HG03342 (cell line): ENCODE data around the gene IKZF5.
A peak's percentile ranks its signal among the peaks of the same experiment; 100 is the strongest.

Experiments used
- ATAC-seq: cut with Tn5 transposase; IDR thresholded peaks from one replicate; pipeline ENCODE4 v1.9.1; 2021; ENCODE audit warnings: mild to moderate bottlenecking, moderate library complexity; ENCODE audit not compliant: unreplicated experiment

IKZF5 gene

GRCh38 chr10:122983898-122984297 is 24.7 kb downstream of the IKZF5 start:
- ATAC-seq, result no peak

DNA sequence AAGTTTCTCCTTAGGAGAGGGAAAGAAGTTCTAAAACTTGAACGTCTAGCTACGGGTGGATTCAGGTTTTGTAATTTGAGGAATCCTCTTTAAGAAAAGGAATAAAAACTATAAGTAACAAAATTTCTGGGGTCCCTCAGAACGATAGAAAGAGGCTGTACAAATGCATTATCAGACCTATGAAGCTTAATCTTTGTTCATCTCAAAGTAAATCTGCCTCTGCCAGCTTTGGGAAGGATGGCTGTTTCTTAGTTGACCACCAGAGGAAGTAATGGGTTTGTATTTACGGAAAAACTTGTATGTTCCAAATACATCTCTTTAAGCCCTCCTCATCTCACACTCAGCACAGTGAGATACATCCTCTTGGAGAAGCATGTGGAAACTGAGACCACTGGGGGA is 27.5 kb downstream of the IKZF5 start:
- ATAC-seq, result no peak

DNA sequence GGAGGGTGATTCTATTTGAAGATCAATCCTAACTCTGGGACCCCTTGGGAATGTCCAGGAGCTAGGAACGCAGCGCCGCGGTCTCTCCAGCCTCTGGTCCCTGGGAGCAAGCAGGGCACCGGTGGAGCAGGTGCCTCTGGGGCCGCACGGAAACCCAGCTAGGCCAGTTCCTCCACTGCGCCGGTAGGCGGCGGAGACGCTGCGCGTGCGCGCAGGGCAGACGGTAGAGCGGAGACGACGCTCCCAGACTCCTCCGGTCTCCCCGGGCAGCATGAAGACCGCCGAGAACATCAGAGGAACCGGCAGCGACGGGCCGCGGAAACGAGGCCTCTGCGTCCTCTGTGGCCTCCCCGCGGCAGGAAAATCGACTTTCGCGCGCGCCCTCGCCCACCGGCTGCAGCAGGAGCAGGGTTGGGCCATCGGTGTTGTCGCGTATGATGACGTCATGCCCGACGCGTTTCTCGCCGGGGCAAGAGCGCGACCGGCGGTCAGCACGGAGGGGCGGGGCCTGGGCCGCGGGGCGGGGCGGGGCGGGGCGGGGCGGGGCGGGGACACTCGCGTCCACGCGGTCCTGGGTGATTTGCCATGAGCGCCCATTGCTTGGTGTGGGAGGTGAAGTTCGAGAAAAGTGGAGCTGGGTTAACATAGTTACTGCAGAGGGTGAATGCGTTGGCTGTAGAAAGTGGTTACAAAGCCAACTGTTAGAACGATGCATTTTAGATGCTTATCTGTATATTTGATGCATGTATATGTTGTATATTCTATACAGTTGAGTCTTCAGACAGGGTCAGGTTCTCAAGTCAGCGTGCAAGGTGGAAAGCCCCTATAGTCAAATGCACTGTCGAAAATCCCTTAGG is 28.2 kb downstream of the IKZF5 start, which contains the start of gene PSTK:
PSTK (plus strand) TSS at position 193 of the 857 bp plus-strand sequence; CDS start at position 272, 79 bp downstream.
- ATAC-seq, result peak; percentile 95

DNA sequence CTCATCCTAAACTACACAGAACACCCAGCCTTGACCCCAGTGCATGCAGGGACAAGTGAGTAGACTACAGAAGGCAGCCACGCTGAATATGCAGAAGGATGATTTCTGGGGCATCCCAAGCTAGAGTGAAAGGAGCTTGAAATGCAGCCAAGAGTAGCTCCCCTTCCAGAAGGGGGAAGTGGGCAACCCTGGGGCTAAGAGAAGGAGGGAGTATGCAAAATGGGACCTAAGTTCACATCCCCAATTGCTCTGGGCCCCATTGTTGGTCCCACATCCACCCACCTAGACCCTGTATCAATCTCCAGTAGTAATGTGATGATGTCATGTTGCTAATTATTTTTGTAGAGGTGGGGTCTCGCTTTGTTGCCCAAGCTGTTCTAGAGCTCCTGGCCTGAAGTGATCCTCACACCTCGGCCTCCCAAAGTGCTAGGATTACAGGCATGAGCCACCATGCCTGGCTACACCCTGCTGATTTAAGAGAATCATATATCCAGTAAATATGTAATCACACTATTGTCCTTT is 34.0 kb downstream of the IKZF5 start:
- ATAC-seq, result no peak

DNA sequence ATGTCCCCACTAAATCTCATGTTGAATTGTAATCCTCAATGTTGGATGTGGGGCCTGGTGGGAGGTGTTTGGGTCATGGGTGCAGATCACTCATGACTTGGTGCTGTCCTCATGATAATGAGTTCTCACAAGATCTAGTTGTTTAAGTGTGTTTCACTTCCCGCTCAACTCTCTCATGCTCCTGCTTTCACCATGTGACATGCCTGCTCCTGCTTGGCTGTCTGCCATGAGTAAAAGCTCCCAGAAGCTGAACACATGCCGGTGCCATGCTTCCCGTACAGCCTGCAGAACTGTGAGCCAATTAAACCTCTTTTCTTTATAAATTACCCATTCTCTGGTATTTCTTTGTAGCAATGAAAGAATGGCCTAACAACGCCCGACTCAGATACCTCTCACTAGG is 34.6 kb downstream of the IKZF5 start:
- no peak for ATAC-seq

- no peak for ATAC-seq
Measured at GRCh38 chr10:122968698-122969097, 39.9 kb downstream of the IKZF5 start.

DNA sequence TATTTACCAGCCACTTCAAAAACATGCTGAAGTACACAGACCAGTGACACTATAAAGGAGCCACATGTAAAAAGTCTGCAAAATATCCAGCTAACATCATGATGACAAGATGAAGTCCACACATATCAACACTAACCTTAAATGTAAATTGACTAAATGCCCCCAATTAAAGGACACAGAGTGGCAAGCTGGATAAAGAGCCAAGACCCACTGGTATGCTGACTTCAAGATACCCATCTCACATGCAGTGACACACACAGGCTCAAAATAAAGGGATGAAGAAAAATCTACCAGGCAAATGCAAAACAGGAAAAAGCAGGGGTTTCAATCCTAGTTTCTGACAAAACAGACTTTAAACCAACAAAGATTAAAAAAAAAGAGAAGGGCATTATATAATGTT is 41.7 kb downstream of the IKZF5 start:
- ATAC-seq, result no peak

GRCh38 chr10:122962405-122962804 is 46.2 kb downstream of the IKZF5 start:
- no peak for ATAC-seq

DNA sequence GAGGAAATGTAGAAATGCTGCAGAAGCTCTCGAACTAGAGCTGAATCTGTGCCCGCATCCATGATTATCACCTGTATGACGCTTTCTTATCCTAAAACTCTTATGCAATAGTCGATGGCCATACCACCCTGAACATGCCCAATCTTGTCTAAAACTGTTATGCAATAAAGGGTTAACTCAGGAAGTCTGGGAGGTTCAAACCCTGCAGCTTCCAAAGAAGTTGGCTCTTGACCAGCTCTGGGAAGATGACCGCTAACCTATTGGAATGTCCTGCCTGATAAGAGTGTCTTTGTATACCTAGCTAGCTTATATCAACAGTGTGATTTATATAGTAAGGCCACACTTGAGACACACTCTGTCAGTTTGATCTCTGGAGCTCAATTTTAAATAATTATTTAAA is 51.1 kb downstream of the IKZF5 start:
- ATAC-seq, result no peak

- no peak for ATAC-seq
Measured at GRCh38 chr10:122955892-122956291, 52.7 kb downstream of the IKZF5 start.

DNA sequence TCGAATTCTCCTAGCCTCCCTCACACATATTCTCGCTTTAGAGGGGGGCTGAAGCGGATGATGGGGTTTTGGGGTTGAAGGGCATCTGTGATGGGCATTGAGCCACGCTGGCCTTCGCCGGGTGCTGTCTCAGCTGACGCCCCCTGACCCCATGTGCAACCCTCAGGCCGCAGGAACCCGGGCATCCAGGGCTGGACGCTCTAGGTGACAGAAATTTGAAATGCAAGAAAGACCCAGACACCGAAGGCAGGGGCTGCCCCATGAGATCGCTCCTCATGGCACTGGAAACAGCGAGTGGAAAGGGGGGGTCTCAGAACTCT is 53.9 kb downstream of the IKZF5 start:
- ATAC-seq, result no peak

- peak; percentile 97 for ATAC-seq
Measured at GRCh38 chr10:122953902-122954730, 54.5 kb downstream of the IKZF5 start, which contains the start of gene C10orf88. Gene C10orf88, minus strand, starts transcription at chr10:122954227. Its CDS starts 49 bp downstream, at chr10:122954178.

DNA sequence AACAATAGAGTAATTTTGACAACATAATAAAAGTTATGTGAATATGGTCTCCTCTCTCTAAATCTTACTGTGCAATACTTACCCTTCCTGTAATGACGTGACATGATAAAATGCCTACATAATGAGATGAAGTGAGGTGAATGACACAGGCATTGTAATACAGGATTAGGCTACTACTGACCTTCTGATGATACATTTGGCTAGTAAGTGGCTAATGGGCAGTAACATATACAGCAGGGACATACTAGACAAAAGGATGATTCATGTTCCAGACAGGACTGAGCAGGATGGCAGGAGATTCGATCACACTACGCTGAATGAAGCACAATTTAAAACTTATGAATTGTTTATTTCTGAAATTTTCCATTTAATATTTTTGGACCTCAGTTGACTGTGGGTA is 59.3 kb downstream of the IKZF5 start:
- no peak for ATAC-seq
